GM18520 (cell line): ENCODE data around the gene COTL1.

ENCODE experiments used
- ATAC-seq: cut with Tn5 transposase; IDR thresholded peaks from one replicate; pipeline ENCODE4 v1.9.1; 2021; ENCODE audit not compliant: unreplicated experiment

The COTL1 gene

GRCh38 chr16:84614968-84615813 lies 2.7 kb downstream of the COTL1 start:
- ATAC-seq, result no peak

GRCh38 chr16:84614623-84614967 lies 3.3 kb downstream of the COTL1 start:
- no peak for ATAC-seq

- no peak for ATAC-seq
These were observed 3.8 kb downstream of the COTL1 start for GRCh38 chr16:84614073-84614459.

DNA sequence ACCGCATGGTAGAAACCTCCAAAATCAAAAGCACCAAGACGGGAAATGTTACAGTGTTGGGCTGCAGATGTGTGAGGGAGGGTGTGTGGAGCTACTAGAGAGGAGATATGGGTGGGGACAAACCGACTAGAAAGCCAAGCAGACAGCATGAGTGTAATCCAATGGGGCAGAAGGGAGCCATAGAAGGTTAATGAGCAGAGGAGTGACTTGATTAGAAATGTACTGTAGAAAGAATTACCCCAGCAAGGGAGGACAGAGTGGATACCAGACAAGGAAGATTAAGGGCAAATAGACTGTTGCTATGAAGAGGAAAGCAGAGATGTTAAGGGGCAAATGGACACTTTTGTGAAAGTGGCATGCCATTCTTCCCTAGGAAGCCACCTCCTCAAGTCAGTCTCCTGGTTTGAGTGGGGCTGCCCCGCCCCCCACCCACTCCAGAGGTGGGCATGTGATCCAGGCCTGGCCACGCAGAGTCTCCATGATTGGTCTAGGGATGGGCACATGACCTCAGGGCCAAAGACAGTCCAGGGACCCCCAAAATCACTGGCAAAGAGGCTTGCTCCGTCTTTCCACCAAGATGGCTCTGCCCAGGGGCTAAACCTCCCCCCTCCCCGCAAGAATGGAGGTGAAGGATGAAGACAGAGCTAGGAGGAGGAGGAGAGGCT lies 4.3 kb downstream of the COTL1 start:
- ATAC-seq, result no peak

DNA sequence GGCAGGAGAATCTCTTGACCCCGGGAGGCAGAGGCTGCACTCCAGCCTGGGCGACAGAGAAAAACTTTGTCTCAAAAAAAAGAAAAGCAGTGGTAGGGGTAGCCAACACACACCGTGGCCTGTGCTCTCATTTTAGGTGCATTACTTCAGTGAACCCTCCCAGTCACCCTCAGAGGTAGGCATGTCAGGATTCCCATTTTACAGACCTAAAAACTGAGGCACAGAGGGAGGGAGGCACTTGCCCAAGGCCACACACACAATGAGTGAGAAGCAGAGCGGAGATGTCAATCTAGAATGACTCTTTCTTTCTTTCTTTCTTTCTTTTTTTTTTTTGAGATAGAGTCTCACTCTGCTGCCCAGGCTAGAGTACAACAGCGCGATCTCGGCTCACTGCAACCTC lies 5.2 kb downstream of the COTL1 start:
- ATAC-seq, result no peak

DNA sequence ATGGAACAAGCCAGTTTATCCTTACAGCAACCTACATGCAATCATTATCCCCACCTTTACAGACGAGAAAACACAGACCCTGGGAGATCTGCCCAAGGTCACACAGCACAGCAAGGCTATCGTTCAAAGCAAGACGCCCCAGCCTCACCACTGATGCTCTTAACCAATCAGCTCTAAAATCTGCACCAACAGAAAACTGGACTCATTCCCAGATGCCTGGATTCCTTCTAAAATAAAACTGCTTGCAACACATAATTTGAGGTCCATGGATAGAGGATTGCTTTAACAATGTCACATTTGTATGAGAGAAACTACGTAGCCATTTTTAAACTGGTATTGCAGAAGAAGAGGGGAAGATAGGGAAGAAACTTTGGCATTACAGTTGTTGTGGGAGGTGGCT lies 6.8 kb downstream of the COTL1 start:
- no peak for ATAC-seq

- ATAC-seq, result no peak
These were observed 7.5 kb downstream of the COTL1 start for GRCh38 chr16:84610376-84610775.

DNA sequence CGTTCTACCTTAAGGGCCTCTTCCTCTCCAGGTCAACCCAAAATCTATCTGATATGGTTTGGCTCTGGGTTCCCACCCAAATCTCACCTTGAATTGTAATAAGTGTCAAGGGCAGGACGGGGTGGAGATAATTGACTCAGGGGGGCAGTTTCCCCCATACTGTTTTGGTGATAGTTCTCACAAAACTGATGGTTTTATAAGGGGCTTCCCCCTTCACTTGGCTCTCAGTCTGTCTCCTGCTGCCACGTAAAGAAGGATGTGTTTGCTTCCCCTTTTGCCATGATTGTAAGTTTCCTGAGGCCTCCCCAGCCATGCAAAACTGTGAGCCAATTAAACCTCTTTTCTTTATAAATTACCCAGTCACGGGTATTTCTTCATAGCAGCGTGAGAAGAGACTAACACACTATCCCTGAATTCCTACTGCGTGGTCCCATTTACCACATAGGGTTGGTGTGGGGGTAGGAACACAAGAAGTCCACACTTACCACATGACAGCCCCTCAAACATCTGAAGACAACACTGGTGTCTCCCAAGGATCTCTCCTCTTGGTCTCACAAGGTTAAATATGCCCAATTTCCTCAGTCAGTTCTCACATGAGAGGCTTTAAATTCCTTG lies 8.2 kb downstream of the COTL1 start:
- ATAC-seq, result no peak

DNA sequence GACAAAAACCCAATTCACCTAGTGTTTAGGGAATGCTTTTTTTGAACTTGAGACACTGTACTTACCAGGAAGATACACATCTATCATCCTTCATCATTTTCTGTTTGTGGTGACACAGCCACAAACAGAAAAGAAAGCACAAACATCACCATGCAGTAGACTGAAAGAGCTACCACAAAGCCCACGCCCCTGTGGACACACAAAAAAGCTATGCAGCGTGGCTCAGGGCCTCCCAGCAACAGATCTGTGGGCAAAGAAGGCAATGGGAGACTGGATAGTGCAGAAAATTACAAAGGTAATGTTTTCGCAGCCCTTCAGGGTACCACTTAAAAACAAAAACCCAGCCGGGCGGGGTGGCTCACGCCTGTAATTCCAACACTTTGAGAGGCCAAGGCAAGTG lies 9.6 kb downstream of the COTL1 start:
- ATAC-seq, result no peak

GRCh38 chr16:84607694-84608093 lies 10.2 kb downstream of the COTL1 start:
- ATAC-seq, result peak; percentile 45

DNA sequence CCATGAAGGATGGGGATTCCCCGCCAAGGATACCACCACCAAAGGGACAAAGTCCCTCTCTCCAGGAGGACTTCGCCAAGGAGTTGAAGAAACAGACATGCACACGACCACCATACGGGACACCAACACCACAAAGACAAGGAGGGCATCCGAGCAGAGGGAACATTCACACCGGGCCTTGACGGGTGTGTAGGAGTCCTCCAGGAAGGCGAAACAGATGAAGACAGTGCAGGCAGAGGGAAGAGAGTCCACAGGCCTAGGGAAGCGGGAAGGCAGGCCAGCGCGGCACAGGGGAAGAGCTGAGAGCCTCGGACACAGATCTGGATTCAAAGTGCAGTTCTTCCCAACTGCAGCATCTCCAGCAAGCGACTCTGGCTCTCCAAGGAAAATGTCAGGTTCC lies 10.8 kb downstream of the COTL1 start:
- no peak for ATAC-seq

DNA sequence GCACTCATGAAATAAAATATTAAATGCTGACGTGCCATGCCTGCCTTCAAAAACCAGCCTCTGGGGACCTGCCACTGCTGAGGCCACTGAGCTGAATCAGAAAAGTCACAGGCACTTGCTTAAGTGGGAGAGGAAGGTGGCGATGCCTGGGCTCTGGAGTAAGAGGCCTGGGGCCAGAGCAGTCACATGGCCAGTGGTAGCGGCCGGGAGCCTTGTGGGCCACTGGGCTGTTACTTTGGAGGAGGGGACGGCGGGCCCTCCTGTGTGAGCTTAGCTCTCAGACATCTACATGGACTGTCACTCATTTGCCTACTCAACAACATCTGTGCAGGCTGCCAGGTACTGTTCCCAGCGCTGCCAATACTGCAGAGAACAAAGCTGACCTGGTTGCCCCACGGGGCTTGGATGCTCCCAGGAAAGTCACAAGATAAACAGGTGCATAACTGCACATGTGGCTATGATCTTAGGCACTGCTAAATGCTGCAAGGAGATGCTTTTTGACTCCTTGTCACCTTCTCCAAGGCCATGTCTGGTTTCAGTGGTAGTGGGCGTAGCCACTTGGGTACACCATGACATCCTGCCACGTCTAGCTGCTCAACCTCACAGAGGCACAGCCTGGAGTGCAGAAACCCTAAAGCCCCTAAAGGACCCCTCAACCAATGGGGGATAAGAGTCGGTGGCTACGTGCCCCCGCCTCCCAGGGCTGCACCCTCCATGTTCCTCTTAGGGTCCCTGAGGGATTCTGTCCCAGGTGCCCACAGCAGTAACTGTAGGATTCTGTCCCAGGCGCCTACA lies 11.6 kb downstream of the COTL1 start:
- ATAC-seq, result no peak

GRCh38 chr16:84605339-84605848 lies 12.5 kb downstream of the COTL1 start:
- no peak for ATAC-seq

DNA sequence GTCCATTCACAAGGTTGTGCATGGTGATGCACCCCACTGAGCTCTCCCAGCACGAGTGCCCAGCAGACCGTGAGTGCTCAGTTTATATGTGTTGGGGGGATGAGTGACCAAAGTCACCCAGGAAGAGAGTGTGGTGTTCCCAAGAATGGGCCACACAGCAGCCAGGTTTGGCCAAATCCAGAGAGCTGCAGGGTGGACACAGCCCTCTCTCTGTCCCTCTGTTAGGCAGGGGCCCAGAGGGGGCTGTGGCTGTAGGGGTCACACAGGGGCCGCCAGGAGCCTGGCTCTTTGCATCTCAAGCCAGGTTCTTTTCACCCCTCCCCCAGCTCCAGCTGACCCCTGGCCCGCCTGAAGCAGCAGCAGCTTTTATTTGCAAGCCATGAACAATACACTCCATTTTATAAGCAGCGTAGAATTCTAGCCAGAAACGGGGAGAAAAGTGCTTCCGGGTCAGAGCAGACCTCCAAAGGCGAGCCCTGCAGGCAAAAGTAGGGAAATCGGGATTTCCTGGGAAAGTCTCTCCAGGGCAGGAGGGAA lies 13.3 kb downstream of the COTL1 start:
- no peak for ATAC-seq

- ATAC-seq, result no peak
These were observed 13.9 kb downstream of the COTL1 start for GRCh38 chr16:84603940-84604339.

DNA sequence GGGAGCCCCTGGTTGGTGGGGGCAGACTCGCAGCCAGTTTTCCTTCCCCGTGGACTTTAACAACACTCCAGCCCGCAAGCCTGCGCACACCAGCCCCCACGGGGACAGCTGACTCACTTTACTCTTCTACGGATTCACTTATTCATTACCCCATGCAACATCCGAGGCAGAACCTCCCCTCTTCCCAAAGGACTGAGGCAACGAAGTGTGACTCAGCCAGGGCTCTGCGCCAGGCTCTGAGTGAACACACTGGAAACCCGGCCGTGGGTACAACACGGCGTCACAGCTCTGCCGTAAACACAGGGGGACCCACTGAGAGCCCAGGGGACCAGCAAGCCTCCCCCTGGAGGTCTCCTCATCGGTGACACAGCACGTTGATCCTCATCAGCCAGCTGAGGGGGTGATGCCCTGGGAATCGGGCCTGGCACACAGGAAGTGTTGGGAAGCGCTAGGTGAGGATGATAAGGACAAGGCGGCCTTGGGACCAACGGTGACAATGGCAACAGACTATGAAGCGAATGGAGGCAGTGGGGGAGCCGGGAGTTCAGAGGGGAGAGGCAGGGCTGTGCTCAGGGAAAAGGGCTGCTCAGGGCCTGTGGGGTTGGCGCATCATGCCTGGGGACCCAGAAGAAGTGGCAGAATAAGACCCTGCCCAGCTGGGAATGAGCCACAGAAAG lies 14.6 kb downstream of the COTL1 start:
- no peak for ATAC-seq

DNA sequence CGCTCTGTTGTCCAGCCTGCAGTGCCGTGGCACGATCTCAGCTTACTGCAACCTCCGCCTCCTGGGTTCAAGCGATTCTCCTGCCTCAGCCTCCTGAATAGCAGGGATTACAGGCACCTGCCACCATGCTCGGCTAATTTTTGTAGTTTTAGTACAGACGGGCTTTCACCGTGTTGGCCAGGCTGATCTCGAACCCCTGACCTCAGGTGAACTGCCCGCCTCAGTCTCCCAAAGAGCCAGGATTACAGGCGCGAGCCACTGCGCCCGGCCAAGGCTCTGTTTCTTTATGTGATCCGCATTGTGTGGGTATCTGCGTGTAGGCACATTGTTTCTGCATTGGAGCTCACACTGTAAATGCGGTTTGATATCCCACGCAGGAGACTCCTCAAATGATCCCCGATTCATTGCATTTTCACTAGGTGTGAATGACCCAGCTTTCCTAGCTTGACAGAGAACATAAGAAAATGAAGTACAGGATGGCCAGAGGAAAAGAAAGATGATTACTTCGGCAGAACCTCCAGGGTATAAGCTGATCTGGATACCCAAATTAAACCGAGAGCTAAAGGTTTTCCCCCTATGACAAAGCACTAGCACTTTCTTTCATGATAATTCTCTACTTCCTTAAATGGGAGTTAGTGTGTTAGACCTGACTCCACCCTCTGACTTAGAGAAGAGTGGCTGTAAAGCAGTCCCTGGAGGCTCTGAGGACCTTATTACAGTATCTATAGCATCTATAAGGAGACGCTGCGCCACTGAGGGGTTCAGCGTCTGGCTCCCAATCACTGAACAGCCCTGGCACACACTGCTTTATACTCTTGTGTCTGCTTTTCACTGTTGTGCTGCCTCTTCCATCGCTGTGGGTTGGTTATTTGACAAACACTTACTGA lies 17.3 kb downstream of the COTL1 start:
- peak; percentile 74 for ATAC-seq

- no peak for ATAC-seq
These were observed 18.2 kb downstream of the COTL1 start for GRCh38 chr16:84599521-84600202.

GRCh38 chr16:84598360-84598759 lies 19.5 kb downstream of the COTL1 start:
- ATAC-seq, result no peak
